H1 (cell line): ENCODE data around the gene TSPAN9. TPM values are rescaled to one million over a fixed set of nuclear protein-coding genes. Genes with fewer than 3 reads are reported as not detected.

Experiments used
- CTCF ChIA-PET: fragments of 300-600 bp; sonication (Branson Sonifier 250); formaldehyde crosslinking; loops from one replicate; lab custom pipeline; 2021; ENCODE audit not compliant: partially characterized antibody; lab: Charles Lee
- POLR2A ChIA-PET: fragments of 300-600 bp; sonication (Branson Sonifier 250); formaldehyde crosslinking; loops from one replicate; lab custom pipeline; 2021; ENCODE audit warnings: inconsistent platforms; ENCODE audit not compliant: partially characterized antibody; lab: Charles Lee
- DNase-seq, 2 experiments: peaks; one replicate each; pipeline versions ENCODE4 v3.0.0 to v3.0.0-alpha.2; 2010 to 2022; ENCODE audit warnings: low spot score in 2 of 2, low read depth in 1 of 2, mixed read lengths in 1 of 2
- FAIRE-seq: peaks from 2 replicates; lab custom pipeline; 2011; peaks lifted over from hg19 to GRCh38; lab: Jason Lieb, UNC
- H2AFZ ChIP-seq: 2 replicates; pipeline ENCODE4 v1.8.1; 2012; ENCODE audit warnings: low read length, inconsistent platforms
- H2AK5ac ChIP-seq: 2 replicates; pipeline ENCODE4 v1.6.1; 2013; ENCODE audit warnings: low read depth, low read length
- H2BK120ac ChIP-seq: replicated peaks from 2 replicates; pipeline ENCODE3; 2013; ENCODE audit warnings: low read depth, low read length, inconsistent platforms
- H2BK12ac ChIP-seq: 2 replicates; pipeline ENCODE4 v1.6.1; 2013; ENCODE audit warnings: low read depth, low read length
- H2BK15ac ChIP-seq: 2 replicates; pipeline ENCODE4 v1.6.1; 2013; ENCODE audit warnings: low read length
- H2BK20ac ChIP-seq: 2 replicates; pipeline ENCODE4 v1.6.1; 2013; ENCODE audit warnings: low read length
- H2BK5ac ChIP-seq: 2 replicates; pipeline ENCODE4 v1.6.1; 2013; ENCODE audit warnings: low read depth, low read length
- H3K14ac ChIP-seq: 2 replicates; pipeline ENCODE4 v1.6.1; 2013; ENCODE audit warnings: inconsistent platforms; ENCODE audit not compliant: insufficient read length
- H3K18ac ChIP-seq: 2 replicates; pipeline ENCODE4 v1.6.1; 2013; ENCODE audit warnings: low read length; ENCODE audit errors: extremely low read depth
- H3K23ac ChIP-seq: 2 replicates; pipeline ENCODE4 v1.6.1; 2013; ENCODE audit warnings: inconsistent platforms; ENCODE audit not compliant: insufficient read length
- H3K23me2 ChIP-seq: 2 replicates; pipeline ENCODE4 v1.6.1; 2013; ENCODE audit warnings: low read depth, low read length
- H3K27ac ChIP-seq: 2 replicates; pipeline ENCODE4 v1.6.1; 2011; ENCODE audit warnings: low read depth, low read length, inconsistent platforms
- H3K27me3 ChIP-seq, 4 experiments: replicated peaks in 1 of 4; 1 replicate in 1 of 4; 2 replicates in 3 of 4; pipeline versions ENCODE4 v1.6.1 to v1.8.1; 2011 to 2013; ENCODE audit warnings: low read length in 3 of 4, mild to moderate bottlenecking in 3 of 4, inconsistent platforms in 2 of 4, mixed read lengths in 2 of 4, moderate library complexity in 1 of 4; ENCODE audit not compliant: control insufficient read depth in 3 of 4, insufficient read depth in 3 of 4; ENCODE audit errors: extremely low read depth in 1 of 4
- H3K36me3 ChIP-seq, 4 experiments: 2 replicates each; pipeline versions ENCODE4 v1.6.1 to v1.8.1; 2011 to 2013; ENCODE audit warnings: mild to moderate bottlenecking in 4 of 4, low read length in 3 of 4, moderate library complexity in 2 of 4, control low read depth in 1 of 4, inconsistent platforms in 1 of 4; ENCODE audit not compliant: insufficient read depth in 4 of 4, control insufficient read depth in 2 of 4
- H3K4ac ChIP-seq: replicated peaks from 2 replicates; pipeline ENCODE3; 2013; ENCODE audit warnings: low read length, low read depth, mixed read lengths, inconsistent platforms; ENCODE audit not compliant: insufficient read length
- H3K4me1 ChIP-seq, 4 experiments: replicated peaks in 1 of 4; 1 replicate in 1 of 4; 2 replicates in 3 of 4; pipeline versions ENCODE4 v1.6.1 to v1.8.1; 2011 to 2013; ENCODE audit warnings: low read length in 3 of 4, inconsistent platforms in 2 of 4, mixed read lengths in 1 of 4; ENCODE audit not compliant: insufficient read depth in 4 of 4, control insufficient read depth in 3 of 4
- H3K4me2 ChIP-seq, 2 experiments: 2 replicates each; pipeline versions ENCODE4 v1.6.1 to v1.8.1; 2011 to 2013; ENCODE audit warnings: low read depth in 2 of 2, low read length in 2 of 2, control low read depth in 1 of 2, inconsistent platforms in 1 of 2, mild to moderate bottlenecking in 1 of 2; ENCODE audit not compliant: insufficient read depth in 1 of 2
- H3K4me3 ChIP-seq, 4 experiments: fragments of 200-600, 300-600 bp in 1 of 4; sonication (generic), shearing (Covaris generic), sonication (Bioruptor Twin) in 1 of 4; 2 replicates each; pipeline versions ENCODE4 v1.5.1 to v1.8.1; 2011 to 2016; ENCODE audit warnings: low read length in 4 of 4, low read depth in 3 of 4, control low read depth in 2 of 4, inconsistent platforms in 2 of 4, mild to moderate bottlenecking in 2 of 4, mixed read lengths in 1 of 4, moderate library complexity in 1 of 4; ENCODE audit not compliant: insufficient read depth in 2 of 4; ENCODE audit errors: extremely low read depth in 1 of 4
- H3K56ac ChIP-seq: replicated peaks from 2 replicates; pipeline ENCODE3; 2013; ENCODE audit warnings: low read depth, mild to moderate bottlenecking, mixed read lengths, low read length, inconsistent platforms; ENCODE audit not compliant: insufficient read length
- H3K79me1 ChIP-seq: 2 replicates; pipeline ENCODE4 v1.6.1; 2013; ENCODE audit warnings: low read depth, low read length, control low read depth
- H3K79me2 ChIP-seq, 2 experiments: 2 replicates each; pipeline versions ENCODE4 v1.6.1 to v1.8.1; 2012 to 2013; ENCODE audit warnings: low read length in 2 of 2, mild to moderate bottlenecking in 2 of 2, inconsistent platforms in 1 of 2; ENCODE audit not compliant: insufficient read depth in 2 of 2, control insufficient read depth in 1 of 2
- H3K9ac ChIP-seq, 4 experiments: replicated peaks in 1 of 4; 1 replicate in 1 of 4; 2 replicates in 3 of 4; pipeline versions ENCODE4 v1.6.1 to v1.8.1; 2011 to 2013; ENCODE audit warnings: low read depth in 3 of 4, low read length in 3 of 4, control low read depth in 2 of 4, mild to moderate bottlenecking in 2 of 4, moderate library complexity in 2 of 4, inconsistent platforms in 1 of 4; ENCODE audit errors: extremely low read depth in 1 of 4
- H3K9me3 ChIP-seq, 2 experiments: 2 replicates each; pipeline versions ENCODE4 v1.6.1 to v1.8.1; 2012 to 2013; ENCODE audit warnings: mild to moderate bottlenecking in 2 of 2, moderate library complexity in 2 of 2, control low read depth in 1 of 2, inconsistent platforms in 1 of 2, low read depth in 1 of 2, low read length in 1 of 2, mixed read lengths in 1 of 2; ENCODE audit not compliant: insufficient read depth in 2 of 2
- H4K20me1 ChIP-seq, 2 experiments: replicated peaks in 1 of 2; 2 replicates each; pipeline versions ENCODE3 to v1.8.1; 2011 to 2013; ENCODE audit warnings: inconsistent platforms in 2 of 2, low read length in 2 of 2, mild to moderate bottlenecking in 1 of 2; ENCODE audit not compliant: insufficient read depth in 2 of 2, control insufficient read depth in 1 of 2
- H4K5ac ChIP-seq: 2 replicates; pipeline ENCODE4 v1.6.1; 2013; ENCODE audit warnings: low read length, low read depth, mixed read lengths, inconsistent platforms; ENCODE audit not compliant: insufficient read length
- H4K8ac ChIP-seq: 2 replicates; pipeline ENCODE4 v1.8.0; 2013; ENCODE audit warnings: mild to moderate bottlenecking, moderate library complexity, low read length, inconsistent platforms; ENCODE audit not compliant: insufficient read depth; ENCODE audit errors: extremely low read depth
- H4K91ac ChIP-seq: replicated peaks from 2 replicates; pipeline ENCODE3; 2013; ENCODE audit warnings: low read length, mixed read lengths, inconsistent platforms; ENCODE audit not compliant: insufficient read length
- POLR2AphosphoS5 ChIP-seq: IDR thresholded peaks from 2 replicates; pipeline ENCODE4 v1.6.1; 2011; ENCODE audit warnings: low read depth, low read length
- SAP30 ChIP-seq: fragments of 300-600 bp; sonication (generic); IDR thresholded peaks from 2 replicates; pipeline ENCODE4 v1.7.1; 2012; ENCODE audit warnings: low read length, moderate library complexity, mild to moderate bottlenecking, inconsistent platforms; ENCODE audit not compliant: insufficient read depth, insufficient replicate concordance
- SRF ChIP-seq: IDR thresholded peaks from 2 replicates; pipeline ENCODE4 v1.6.1; 2011; ENCODE audit warnings: mild to moderate bottlenecking, low read depth, low read length, moderate library complexity
- ZNF274 ChIP-seq: IDR thresholded peaks from 2 replicates; pipeline ENCODE4 v1.7.0; 2012; ENCODE audit warnings: low read length, borderline replicate concordance; ENCODE audit errors: extremely low read depth
- WGBS, 2 experiments: shearing (Covaris generic) in 1 of 2; methylation state at CpG; one replicate each; pipeline versions ENCODE4 v1.1.6 to v1.1.7; 2013 to 2015; ENCODE audit warnings: low lambda C conversion rate in 2 of 2, mixed read lengths in 2 of 2, inconsistent platforms in 1 of 2, low coverage in 1 of 2, missing lambda C conversion rate in 1 of 2; ENCODE audit not compliant: insufficient replicate concordance in 2 of 2, insufficient coverage in 1 of 2, insufficient read length in 1 of 2; ENCODE audit errors: extremely low coverage in 1 of 2, missing lambda C conversion rate in 1 of 2; 5-methylcytosine and 5-hydroxymethylcytosine counted together
- polyA plus RNA-seq, 7 experiments: library from polyadenylated mRNA; depleted of rRNA in 3 of 7; stranded (reverse) in 5 of 7; unstranded in 2 of 7; fragments of >200 nt in 5 of 7; fragments of 200-250 nt in 2 of 7; gene quantifications; 1 replicate in 5 of 7; 2 replicates in 1 of 7; 4 replicates in 1 of 7; pipeline versions ENCODE4 v1.2.1 to v1.2.3, GENCODE V29; 2011 to 2013; ENCODE audit warnings: missing spikeins in 2 of 7, mixed read lengths in 2 of 7
- total RNA-seq: library from RNA; stranded (reverse); fragmentation: NEBNext Ultra II Directional; extraction: Animal tissue kit (Norgen Biotek cat#: 25700); gene quantifications from 2 replicates; pipeline ENCODE4 v1.2.1, GENCODE V29; 2021

TSPAN9 gene
- total and polyA plus RNA-seq, 2 of the 8 experiments (the other 6 are each of a cell fraction or from before 2014, with no cell fraction given): 11.5 to 29.1 TPM

DNA sequence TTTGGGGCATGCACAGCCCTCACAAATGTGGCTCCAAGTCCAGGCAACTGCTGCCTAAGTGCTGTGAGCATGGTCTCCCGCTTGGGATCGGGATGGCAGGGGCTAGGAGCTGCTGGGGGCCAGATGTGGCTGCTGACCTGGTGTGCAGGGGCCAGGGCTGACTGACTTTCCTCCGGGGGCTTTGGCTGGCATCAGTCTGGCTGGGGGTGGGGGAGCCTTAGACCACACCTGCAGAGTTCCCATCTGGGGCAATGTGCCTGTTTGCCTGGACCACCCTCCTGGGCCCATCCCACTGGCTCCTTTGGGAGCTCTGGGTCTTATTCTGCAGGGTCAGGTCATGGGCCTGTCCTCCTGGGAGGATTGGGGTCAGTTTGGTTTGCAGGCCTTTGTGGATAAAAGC is 90.5 kb downstream of the TSPAN9 start:
- H2BK120ac ChIP-seq: no peak overlapping the region
- H3K23me2 ChIP-seq: no peaks in the 10 kb centered on the region
- 94% methylated on average over 3 of the region's 3 CpGs; no CpG with 5 or more reads in 1 of the 2 experiments for WGBS, 2 experiments
- no peak overlapping the region for H2AK5ac ChIP-seq
- FAIRE-seq: no peak
- H4K8ac ChIP-seq: no peak overlapping the region
- CTCF ChIA-PET: interaction anchor here (0.8 to 11.4 kb wide), 21 partner anchors 9 to 132 kb away, joined by 3 to 95 read pairs (median 4); no protein-coding TSS in a partner anchor
- no peak overlapping the region for H3K4me3 ChIP-seq
- no peaks in the 10 kb centered on the region for H3K27me3 ChIP-seq
- H3K4me2 ChIP-seq: no peak overlapping the region
- H2BK15ac ChIP-seq: no peak overlapping the region
- H4K20me1 ChIP-seq: peaks cover 0 to 2% of the 10 kb centered on the region in 2 experiments
- H2BK5ac ChIP-seq: no peak overlapping the region; the same call in 1 of the 2 replicates
- H4K91ac ChIP-seq: no peak overlapping the region
- no peaks in the 10 kb centered on the region for H3K79me2 ChIP-seq
- no peaks in the 10 kb centered on the region for H3K9me3 ChIP-seq
- peaks cover 1% of the 10 kb centered on the region; the same call in 1 of the 2 replicates for H3K79me1 ChIP-seq
- no peak overlapping the region for H2AFZ ChIP-seq
- H4K5ac ChIP-seq: no peak overlapping the region
- no peak for DNase-seq
- peaks cover 8 to 23% (median 18%) of the 10 kb centered on the region in 4 experiments for H3K4me1 ChIP-seq
- H3K36me3 ChIP-seq: no peaks in the 10 kb centered on the region
- TF ChIP-seq SAP30 (no peak), ZNF274 (no peak), SRF (no peak), POLR2AphosphoS5 (no peak)
- H2BK20ac ChIP-seq: no peak overlapping the region
- H3K23ac ChIP-seq: no peak overlapping the region
- POLR2A ChIA-PET: interaction anchor here (1.2 to 1.7 kb wide), 3 partner anchors 9 to 34 kb away, joined by 3 to 4 read pairs (median 4); no protein-coding TSS in a partner anchor
- H3K56ac ChIP-seq: no peak overlapping the region
- H3K18ac ChIP-seq: no peak overlapping the region
- H3K14ac ChIP-seq: no peak overlapping the region
- no peak overlapping the region for H2BK12ac ChIP-seq
- H3K9ac ChIP-seq: no peak overlapping the region
- no peak overlapping the region for H3K27ac ChIP-seq
- no peak overlapping the region for H3K4ac ChIP-seq
